H9 (cell line): ENCODE data around the gene WNT8B. TPM values are rescaled to one million over a fixed set of nuclear protein-coding genes. Genes with fewer than 3 reads are reported as not detected.

Experiments
- DNase-seq: peaks from one replicate; pipeline ENCODE4 v3.0.0-alpha.2; 2017
- H2AFZ ChIP-seq: one replicate; pipeline ENCODE4 v1.6.1; 2013; ENCODE audit warnings: mild to moderate bottlenecking, low read length, control low read depth, moderate library complexity
- H2AK5ac ChIP-seq: 2 replicates; pipeline ENCODE4 v1.6.1; 2013; ENCODE audit warnings: low read length, control low read depth, mixed read lengths; ENCODE audit not compliant: insufficient read length
- H2BK120ac ChIP-seq: one replicate; pipeline ENCODE4 v1.6.1; 2013; ENCODE audit warnings: low read depth, mild to moderate bottlenecking, low read length, control low read depth, inconsistent platforms; ENCODE audit not compliant: poor library complexity, severe bottlenecking
- H2BK12ac ChIP-seq: 2 replicates; pipeline ENCODE4 v1.6.1; 2013; ENCODE audit warnings: low read length, control low read depth, mixed read lengths, low read depth; ENCODE audit not compliant: insufficient read length
- H2BK15ac ChIP-seq: 2 replicates; pipeline ENCODE4 v1.6.1; 2013; ENCODE audit warnings: low read depth, low read length, control low read depth
- H2BK20ac ChIP-seq: one replicate; pipeline ENCODE4 v1.6.1; 2013; ENCODE audit warnings: low read depth, mild to moderate bottlenecking, low read length, control low read depth, inconsistent platforms; ENCODE audit not compliant: poor library complexity, severe bottlenecking
- H2BK5ac ChIP-seq: 2 replicates; pipeline ENCODE4 v1.6.1; 2013; ENCODE audit warnings: low read length, control low read depth, mixed read lengths; ENCODE audit not compliant: insufficient read length
- H3K14ac ChIP-seq: 2 replicates; pipeline ENCODE4 v1.6.1; 2013; ENCODE audit warnings: low read length, control low read depth; ENCODE audit not compliant: insufficient read depth
- H3K18ac ChIP-seq: 2 replicates; pipeline ENCODE4 v1.6.1; 2013; ENCODE audit warnings: low read depth, mild to moderate bottlenecking, mixed read lengths, low read length, control low read depth; ENCODE audit not compliant: insufficient read length
- H3K23ac ChIP-seq: 2 replicates; pipeline ENCODE4 v1.6.1; 2013; ENCODE audit warnings: low read length, control low read depth, mixed read lengths, low read depth; ENCODE audit not compliant: insufficient read length
- H3K23me2 ChIP-seq: 2 replicates; pipeline ENCODE4 v1.6.1; 2013; ENCODE audit warnings: low read depth, mild to moderate bottlenecking, mixed read lengths, low read length, control low read depth; ENCODE audit not compliant: insufficient read length, poor library complexity, severe bottlenecking
- H3K27ac ChIP-seq: 2 replicates; pipeline ENCODE4 v1.5.1; 2013; ENCODE audit warnings: low read length, control low read depth, mixed read lengths, low read depth; ENCODE audit not compliant: insufficient read length
- H3K27me3 ChIP-seq: 2 replicates; pipeline ENCODE4 v1.6.1; 2013; ENCODE audit warnings: low read length, control low read depth, inconsistent platforms; ENCODE audit not compliant: insufficient read depth
- H3K4ac ChIP-seq: 2 replicates; pipeline ENCODE4 v1.6.1; 2013; ENCODE audit warnings: low read depth, mild to moderate bottlenecking, control low read depth, inconsistent platforms, low read length, moderate library complexity
- H3K4me1 ChIP-seq: 2 replicates; pipeline ENCODE4 v1.6.1; 2013; ENCODE audit warnings: low read length, control low read depth, inconsistent platforms; ENCODE audit not compliant: insufficient read depth
- H3K4me2 ChIP-seq: 2 replicates; pipeline ENCODE4 v1.6.1; 2013; ENCODE audit warnings: low read length, control low read depth, mixed read lengths; ENCODE audit not compliant: insufficient read length, insufficient read depth
- H3K56ac ChIP-seq: 2 replicates; pipeline ENCODE4 v1.6.1; 2013; ENCODE audit warnings: low read depth, mild to moderate bottlenecking, mixed read lengths, low read length, control low read depth; ENCODE audit not compliant: insufficient read length
- H3K79me1 ChIP-seq: 2 replicates; pipeline ENCODE4 v1.6.1; 2013; ENCODE audit warnings: low read depth, mild to moderate bottlenecking, moderate library complexity, low read length, control low read depth, inconsistent platforms; ENCODE audit not compliant: insufficient read depth, poor library complexity, severe bottlenecking
- H3K79me2 ChIP-seq: 2 replicates; pipeline ENCODE4 v1.6.1; 2013; ENCODE audit warnings: low read length, control low read depth, inconsistent platforms; ENCODE audit not compliant: insufficient read depth
- H3K9ac ChIP-seq: 2 replicates; pipeline ENCODE4 v1.6.1; 2013; ENCODE audit warnings: low read length, control low read depth, mixed read lengths; ENCODE audit not compliant: insufficient read length; ENCODE audit errors: extremely low read depth
- H3K9me3 ChIP-seq: one replicate; pipeline ENCODE4 v1.6.1; 2013; ENCODE audit warnings: low read depth, low read length, inconsistent platforms; ENCODE audit not compliant: control insufficient read depth
- H3T11ph ChIP-seq: one replicate; pipeline ENCODE4 v1.6.1; 2013; ENCODE audit warnings: mild to moderate bottlenecking, low read length, control low read depth, inconsistent platforms
- H4K20me1 ChIP-seq: one replicate; pipeline ENCODE4 v1.6.1; 2013; ENCODE audit not compliant: control insufficient read depth, insufficient read length, insufficient read depth
- H4K5ac ChIP-seq: 2 replicates; pipeline ENCODE4 v1.6.1; 2013; ENCODE audit warnings: low read depth, mild to moderate bottlenecking, mixed read lengths, low read length, control low read depth; ENCODE audit not compliant: insufficient read length
- H4K8ac ChIP-seq: replicated peaks from 2 replicates; pipeline ENCODE4 v1.6.1; 2013; ENCODE audit warnings: low read length, control low read depth, mixed read lengths, low read depth; ENCODE audit not compliant: insufficient read length
- H4K91ac ChIP-seq: 2 replicates; pipeline ENCODE4 v1.6.1; 2013; ENCODE audit warnings: low read depth, mild to moderate bottlenecking, moderate library complexity, mixed read lengths, low read length, control low read depth; ENCODE audit not compliant: insufficient read length
- H3K27ac Mint-ChIP-seq, 3 experiments: 2 replicates in 2 of 3; 3 replicates in 1 of 3; pipeline ENCODE4 v1.8.0; 2020 to 2021; ENCODE audit warnings: mixed read lengths in 3 of 3, mild to moderate bottlenecking in 1 of 3, moderate library complexity in 1 of 3
- H3K27me3 Mint-ChIP-seq: 2 replicates; pipeline ENCODE4 v1.8.0; 2021; ENCODE audit warnings: low read depth, mild to moderate bottlenecking, moderate library complexity, mixed read lengths
- H3K36me3 Mint-ChIP-seq, 3 experiments: 2 replicates in 2 of 3; 3 replicates in 1 of 3; pipeline ENCODE4 v1.8.0; 2020 to 2021; ENCODE audit warnings: low read depth in 3 of 3, mixed read lengths in 3 of 3; ENCODE audit not compliant: insufficient read depth in 1 of 3
- H3K4me1 Mint-ChIP-seq, 2 experiments: 2 replicates each; pipeline ENCODE4 v1.8.0; 2020; ENCODE audit warnings: mixed read lengths in 2 of 2
- H3K4me3 Mint-ChIP-seq, 2 experiments: 2 replicates in 1 of 2; 3 replicates in 1 of 2; pipeline ENCODE4 v1.8.0; 2020 to 2021; ENCODE audit warnings: mild to moderate bottlenecking in 2 of 2, mixed read lengths in 2 of 2, moderate library complexity in 1 of 2
- H3K9me3 Mint-ChIP-seq, 2 experiments: 2 replicates in 1 of 2; 3 replicates in 1 of 2; pipeline ENCODE4 v1.8.0; 2020; ENCODE audit warnings: mild to moderate bottlenecking in 2 of 2, mixed read lengths in 2 of 2, moderate library complexity in 1 of 2
- WGBS: extraction: QIAGEN DNeasy Blood & Tissue Kit; methylation state at CpG from one replicate; pipeline ENCODE4 v1.1.7; 2013; ENCODE audit warnings: missing lambda C conversion rate, low lambda C conversion rate, mixed read lengths; ENCODE audit not compliant: insufficient read length; ENCODE audit errors: extremely low coverage; 5-methylcytosine and 5-hydroxymethylcytosine counted together
- total RNA-seq: library from RNA; stranded (reverse); gene quantifications from 2 replicates; pipeline ENCODE4 v1.2.1, GENCODE V29; 2021
- TF ChIP-seq, protein P1 (sequence below): fragments of 200-600 bp; sonication (generic); conservative IDR thresholded peaks from 3 replicates; pipeline ENCODE4 v1.8.0; 2021; ENCODE audit warnings: antibody characterized with exemption, mild to moderate bottlenecking

WNT8B gene
- total RNA-seq, 1 experiment from 2014 or later: not detected

DNA sequence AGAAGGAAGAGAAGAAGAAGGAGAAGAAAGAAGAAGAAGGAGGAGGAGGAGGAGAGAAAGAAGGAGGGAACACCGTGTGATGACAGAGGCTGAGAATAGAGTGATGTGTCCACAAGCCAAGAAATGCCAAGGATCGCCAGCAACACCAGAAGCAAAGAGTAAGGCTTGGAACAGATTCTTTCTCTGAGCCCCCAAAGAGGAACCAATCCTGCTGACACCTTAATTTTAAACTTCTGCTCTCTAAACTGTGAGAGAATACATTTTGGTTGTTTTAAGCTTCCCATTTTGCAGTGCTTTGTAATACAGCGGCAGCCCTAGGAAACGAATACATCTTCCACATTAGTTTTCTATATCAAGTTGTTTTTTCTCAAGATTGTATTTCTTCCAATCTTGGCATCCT is 13.9 kb upstream of the WNT8B start:
- no peak overlapping the region for H3K27ac ChIP-seq
- no peak for DNase-seq
- H3K9ac ChIP-seq: no peak overlapping the region
- no peak overlapping the region for H3K18ac ChIP-seq
- no peaks in the 10 kb centered on the region for H4K20me1 ChIP-seq
- no peak overlapping the region for H3K56ac ChIP-seq
- H2BK120ac ChIP-seq: no peak overlapping the region
- no peaks in the 10 kb centered on the region for H3K4me1 Mint-ChIP-seq
- H3K9me3 ChIP-seq: no peaks in the 10 kb centered on the region
- no peaks in the 10 kb centered on the region for H3K79me1 ChIP-seq
- WGBS: no CpG with 5 or more reads among the region's 4 CpGs
- H2AK5ac ChIP-seq: no peak overlapping the region
- no peak overlapping the region for H3K14ac ChIP-seq
- no peaks in the 10 kb centered on the region for H3K23me2 ChIP-seq
- no peak overlapping the region for H2AFZ ChIP-seq
- no peak overlapping the region for H2BK5ac ChIP-seq
- no peak overlapping the region for H3K4ac ChIP-seq
- H4K5ac ChIP-seq: no peak overlapping the region
- H3K36me3 Mint-ChIP-seq: no peaks in the 10 kb centered on the region
- no peak overlapping the region for H3K4me2 ChIP-seq
- H3K9me3 Mint-ChIP-seq: peaks cover 2% of the 10 kb centered on the region in 2 experiments; a peak in 1 of 5 replicates
- H3K27me3 Mint-ChIP-seq: peaks cover 28% of the 10 kb centered on the region
- H2BK12ac ChIP-seq: no peak overlapping the region
- no peaks in the 10 kb centered on the region for H3K79me2 ChIP-seq
- no peak overlapping the region for H3K23ac ChIP-seq
- no peak overlapping the region for H4K8ac ChIP-seq
- H2BK15ac ChIP-seq: no peak overlapping the region
- no peaks in the 10 kb centered on the region for H3K4me1 ChIP-seq
- TF ChIP-seq, protein P1, sequence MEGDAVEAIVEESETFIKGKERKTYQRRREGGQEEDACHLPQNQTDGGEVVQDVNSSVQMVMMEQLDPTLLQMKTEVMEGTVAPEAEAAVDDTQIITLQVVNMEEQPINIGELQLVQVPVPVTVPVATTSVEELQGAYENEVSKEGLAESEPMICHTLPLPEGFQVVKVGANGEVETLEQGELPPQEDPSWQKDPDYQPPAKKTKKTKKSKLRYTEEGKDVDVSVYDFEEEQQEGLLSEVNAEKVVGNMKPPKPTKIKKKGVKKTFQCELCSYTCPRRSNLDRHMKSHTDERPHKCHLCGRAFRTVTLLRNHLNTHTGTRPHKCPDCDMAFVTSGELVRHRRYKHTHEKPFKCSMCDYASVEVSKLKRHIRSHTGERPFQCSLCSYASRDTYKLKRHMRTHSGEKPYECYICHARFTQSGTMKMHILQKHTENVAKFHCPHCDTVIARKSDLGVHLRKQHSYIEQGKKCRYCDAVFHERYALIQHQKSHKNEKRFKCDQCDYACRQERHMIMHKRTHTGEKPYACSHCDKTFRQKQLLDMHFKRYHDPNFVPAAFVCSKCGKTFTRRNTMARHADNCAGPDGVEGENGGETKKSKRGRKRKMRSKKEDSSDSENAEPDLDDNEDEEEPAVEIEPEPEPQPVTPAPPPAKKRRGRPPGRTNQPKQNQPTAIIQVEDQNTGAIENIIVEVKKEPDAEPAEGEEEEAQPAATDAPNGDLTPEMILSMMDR: no peak
- no peaks in the 10 kb centered on the region for H3K27me3 ChIP-seq
- no peak overlapping the region for H3K4me3 Mint-ChIP-seq
- no peak overlapping the region for H4K91ac ChIP-seq
- no peak overlapping the region for H3K27ac Mint-ChIP-seq
- H2BK20ac ChIP-seq: no peak overlapping the region
- no peak overlapping the region for H3T11ph ChIP-seq
